Activated CD4-positive, alpha-beta T cell treated with anti-CD3 and anti-CD28 coated beads, Interleukin-10, Interleukin-2, amounts not matched to agents 100 ng/mL and 50 ng/mL, durations not matched to agents 16 hours and 8 hours (primary cell): ENCODE measurements around the gene AGAP5.
"Not testable (repeated sequence)": the region's sequence is repeated elsewhere in the genome, so short reads cannot be mapped to it uniquely, and the experiment has no call there.

ENCODE experiments used
- DNase-seq: peaks from one replicate; pipeline ENCODE4 v3.0.0-alpha.2; 2020

AGAP5 gene

DNA sequence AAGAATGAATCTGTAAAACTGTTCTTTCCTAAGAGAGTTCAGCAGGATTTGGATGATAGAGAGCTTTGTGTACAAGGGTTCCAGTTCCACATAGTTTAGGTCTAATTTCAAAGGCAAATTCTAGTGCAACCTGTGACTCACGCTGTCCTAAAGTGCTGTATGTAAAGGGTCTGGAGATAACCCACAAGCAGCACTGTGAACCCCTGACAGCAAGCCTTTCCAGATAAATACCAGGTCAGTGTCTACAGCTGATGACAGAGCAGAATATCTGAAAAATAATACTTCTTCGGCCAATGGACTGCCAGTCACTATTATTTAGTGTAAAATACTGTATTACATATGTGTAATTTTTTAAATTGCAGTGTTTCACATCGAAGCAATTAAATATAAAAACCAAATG is 16.0 kb upstream of the AGAP5 start:
- not testable (repeated sequence) for DNase-seq

DNA sequence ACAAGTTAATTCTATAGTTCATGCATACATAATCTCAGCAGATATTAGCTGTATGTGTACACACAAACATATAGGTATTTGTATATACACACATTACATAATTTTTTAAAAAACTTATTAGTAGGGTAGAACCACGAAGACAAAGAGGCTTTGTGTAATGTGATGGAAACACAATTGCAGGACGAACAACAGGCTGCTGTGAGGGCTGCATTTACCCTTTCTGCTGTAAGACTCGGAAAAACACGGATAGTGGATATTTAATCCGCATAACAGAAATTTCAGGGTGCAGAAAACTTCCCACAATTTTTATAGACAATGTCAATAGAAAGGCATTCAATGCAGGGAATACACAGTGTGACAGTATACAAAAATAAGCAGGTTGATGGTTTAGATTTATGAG is 13.8 kb upstream of the AGAP5 start:
- DNase-seq = not testable (repeated sequence)

DNA sequence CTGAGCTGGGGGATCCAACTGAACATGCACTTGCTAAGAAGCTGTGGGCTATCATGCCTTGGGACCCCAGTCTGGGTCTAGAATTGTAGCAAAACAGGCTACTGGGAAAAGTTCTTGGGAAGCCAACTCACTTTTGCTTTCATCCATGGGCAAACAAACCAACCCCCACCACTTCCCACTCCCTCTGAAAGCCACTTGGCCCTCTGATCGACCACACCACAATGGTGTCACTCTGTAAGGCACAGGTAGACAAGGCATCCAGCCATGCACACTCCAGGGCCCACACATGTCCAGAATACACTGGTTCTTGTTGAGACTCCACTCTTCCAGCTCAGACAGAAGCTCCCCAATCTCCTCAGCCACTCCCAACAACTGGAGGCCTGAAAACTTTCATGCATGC is 10.2 kb upstream of the AGAP5 start:
- not testable (repeated sequence) for DNase-seq

DNA sequence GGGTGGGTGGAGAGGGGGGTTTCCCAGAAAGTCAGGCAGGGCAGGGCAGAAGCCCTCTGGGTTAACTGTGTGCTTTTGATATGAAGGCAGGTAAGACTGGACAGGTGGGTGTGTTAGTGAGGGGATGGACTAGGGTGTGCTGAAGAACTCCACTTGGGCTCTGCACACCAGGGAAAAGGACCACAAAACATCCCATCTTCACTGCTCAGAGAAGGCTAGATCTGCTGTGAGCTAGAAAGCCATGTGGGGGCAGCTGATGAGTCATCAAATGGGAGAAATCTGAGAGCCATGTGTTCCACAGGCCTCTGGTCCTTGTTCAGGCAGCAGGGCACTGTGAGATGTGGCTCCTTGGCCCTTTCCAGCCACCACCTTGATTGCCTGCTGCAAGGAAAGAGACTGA is 9.7 kb upstream of the AGAP5 start:
- DNase-seq = not testable (repeated sequence)

DNA sequence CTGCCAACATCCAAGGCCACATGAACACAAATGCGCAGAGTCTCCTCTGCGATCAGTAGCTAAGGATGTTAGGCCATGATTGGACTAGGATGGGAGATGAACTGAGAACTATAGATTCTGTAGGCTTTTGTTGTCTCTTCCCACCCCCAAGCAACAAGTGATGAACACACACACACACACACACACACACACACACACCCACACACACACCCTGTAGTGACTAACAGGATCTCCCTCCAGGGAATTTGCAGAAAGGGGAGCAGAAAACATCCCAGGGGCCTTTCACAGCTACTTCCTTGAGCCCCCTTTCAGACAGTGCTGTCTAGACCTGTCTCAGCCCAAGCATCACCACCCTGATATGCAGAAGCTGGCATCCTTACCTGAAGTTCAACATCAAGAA is 8.6 kb upstream of the AGAP5 start:
- not testable (repeated sequence) for DNase-seq

DNA sequence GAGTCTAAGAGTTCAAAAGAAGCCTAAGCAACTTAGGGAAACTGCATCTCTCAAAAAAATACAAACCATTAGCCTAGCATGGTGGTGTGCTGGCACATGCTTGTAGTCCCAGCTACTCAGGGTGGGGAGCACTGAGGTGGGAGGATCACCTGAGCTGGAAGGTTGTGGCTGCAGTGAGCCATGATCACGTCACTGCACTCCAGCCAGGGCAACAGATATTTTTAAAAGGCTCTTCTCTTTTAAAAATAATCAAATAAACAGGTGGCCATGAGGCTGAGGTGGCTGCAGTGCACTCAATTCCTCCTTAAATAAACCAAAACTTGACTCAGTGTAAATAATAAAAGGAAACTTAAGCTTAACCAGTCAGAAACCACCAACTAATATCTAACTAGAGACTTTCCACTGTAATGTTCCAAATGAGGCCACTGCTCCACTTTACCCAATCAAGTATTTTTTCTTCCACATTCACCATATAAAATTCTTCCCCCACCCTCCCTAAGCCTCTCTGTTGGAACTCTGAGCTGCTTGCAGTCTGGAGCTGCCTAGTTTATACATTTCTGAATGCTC is 7.7 kb upstream of the AGAP5 start:
- not testable (repeated sequence) for DNase-seq

DNA sequence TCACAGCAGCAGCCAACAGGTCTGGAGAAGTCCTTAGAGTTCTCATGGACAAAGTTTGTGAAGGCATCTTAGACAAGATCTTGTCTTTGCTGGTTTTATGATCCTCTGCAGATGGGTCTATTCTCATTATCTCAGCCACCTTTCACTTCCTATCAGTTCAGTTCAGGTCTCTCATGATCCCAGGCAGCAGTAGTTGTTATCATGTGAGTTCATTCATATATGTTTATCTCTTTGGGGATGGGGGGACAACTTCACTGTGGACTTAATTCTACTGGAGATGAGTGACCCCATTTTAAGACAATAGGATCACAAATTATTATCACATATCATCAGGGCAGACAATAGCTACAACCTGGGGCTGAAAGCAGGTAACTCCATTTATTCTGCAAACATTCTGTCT is 6.0 kb upstream of the AGAP5 start:
- not testable (repeated sequence) for DNase-seq

DNA sequence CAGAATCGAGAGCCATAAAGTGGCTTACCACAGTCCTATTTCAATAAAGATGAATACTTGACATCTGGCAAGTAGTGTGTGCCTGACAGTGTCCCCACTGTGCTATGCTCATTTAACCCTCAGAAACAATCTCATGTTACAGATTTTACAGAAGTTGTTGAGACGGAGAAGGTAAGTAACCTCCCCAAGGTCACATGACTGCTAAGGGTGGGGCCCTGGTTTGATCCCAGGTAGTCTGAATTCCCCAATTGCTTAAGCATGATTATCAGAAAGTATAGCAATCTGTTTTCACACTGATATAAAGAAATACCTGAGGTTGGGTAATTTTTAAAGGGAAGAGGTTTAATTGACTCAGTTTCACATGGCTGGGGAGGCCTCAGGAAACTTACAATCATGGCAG is 910 bp upstream of the AGAP5 start:
- DNase-seq = not testable (repeated sequence)

DNA sequence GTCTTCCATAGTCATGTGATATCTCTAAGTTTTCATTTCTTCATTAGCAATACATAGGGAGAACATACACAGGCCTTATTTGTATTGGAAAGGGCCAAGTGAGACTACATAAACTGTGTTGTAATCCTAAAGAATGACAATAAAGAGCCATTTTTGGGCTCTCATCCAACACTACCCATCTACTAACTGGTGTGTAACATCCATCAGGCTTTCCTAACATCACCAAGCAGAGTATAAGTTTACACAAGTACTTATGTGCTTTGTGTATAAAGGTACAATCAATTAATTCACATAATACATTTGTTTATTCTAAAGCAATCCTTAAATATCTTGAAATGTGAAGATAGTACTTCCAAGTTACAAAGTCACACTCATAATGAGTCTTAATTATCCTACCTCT is 2.6 kb downstream of the AGAP5 start:
- not testable (repeated sequence) for DNase-seq

DNA sequence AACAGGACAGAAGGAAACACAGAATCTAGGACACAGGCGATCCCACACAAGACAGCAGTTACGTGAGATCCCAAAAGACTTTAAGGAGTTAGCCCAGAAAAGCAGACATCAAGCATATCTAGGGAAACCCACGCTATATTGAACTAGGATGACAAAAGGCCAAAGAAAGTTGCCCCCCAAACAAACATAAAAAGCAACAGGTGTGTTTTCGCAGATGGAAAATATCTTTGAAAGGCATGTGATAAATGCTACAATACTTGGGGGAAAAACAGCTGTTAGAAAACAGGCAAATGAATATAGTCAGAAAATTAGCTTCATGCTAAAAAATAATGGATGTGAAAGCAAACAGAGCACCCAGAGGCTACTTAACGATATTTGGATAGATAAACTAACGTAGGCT is 7.2 kb downstream of the AGAP5 start:
- DNase-seq = not testable (repeated sequence)

DNA sequence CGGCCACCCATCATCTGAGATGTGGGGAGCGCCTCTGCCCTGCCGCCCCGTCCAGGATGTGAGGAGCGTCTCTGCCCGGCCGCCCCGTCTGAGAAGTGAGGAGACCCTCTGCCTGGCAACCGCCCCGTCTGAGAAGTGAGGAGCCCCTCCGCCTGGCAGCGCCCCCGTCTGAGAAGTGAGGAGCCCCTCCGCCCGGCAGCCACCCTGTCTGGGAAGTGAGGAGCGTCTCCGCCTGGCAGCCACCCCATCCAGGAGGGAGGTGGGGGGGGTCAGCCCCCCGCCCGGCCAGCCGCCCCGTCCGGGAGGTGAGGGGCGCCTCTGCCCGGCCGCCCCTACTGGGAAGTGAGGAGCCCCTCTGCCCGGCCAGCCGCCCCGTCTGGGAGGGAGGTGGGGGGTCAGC is 8.3 kb downstream of the AGAP5 start:
- DNase-seq = not testable (repeated sequence)

DNA sequence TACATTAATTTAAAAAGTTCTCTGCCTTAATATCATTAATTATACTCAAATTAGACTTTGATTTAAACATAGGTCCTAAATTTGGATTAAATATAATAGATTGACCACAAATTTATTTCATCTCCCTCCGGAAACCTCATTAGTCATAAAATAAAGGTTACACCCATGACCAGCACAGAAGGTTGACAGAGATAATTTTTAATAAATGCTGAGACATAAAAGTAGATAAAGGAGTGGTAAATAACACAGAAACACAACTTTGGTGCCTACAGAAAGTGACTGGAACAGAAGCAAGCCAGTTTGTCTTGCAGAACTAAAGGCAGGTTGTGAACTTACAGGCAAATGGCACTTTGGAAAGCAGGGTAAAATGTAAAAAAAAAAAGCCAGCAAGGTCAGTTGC is 10.3 kb downstream of the AGAP5 start:
- DNase-seq = not testable (repeated sequence)

DNA sequence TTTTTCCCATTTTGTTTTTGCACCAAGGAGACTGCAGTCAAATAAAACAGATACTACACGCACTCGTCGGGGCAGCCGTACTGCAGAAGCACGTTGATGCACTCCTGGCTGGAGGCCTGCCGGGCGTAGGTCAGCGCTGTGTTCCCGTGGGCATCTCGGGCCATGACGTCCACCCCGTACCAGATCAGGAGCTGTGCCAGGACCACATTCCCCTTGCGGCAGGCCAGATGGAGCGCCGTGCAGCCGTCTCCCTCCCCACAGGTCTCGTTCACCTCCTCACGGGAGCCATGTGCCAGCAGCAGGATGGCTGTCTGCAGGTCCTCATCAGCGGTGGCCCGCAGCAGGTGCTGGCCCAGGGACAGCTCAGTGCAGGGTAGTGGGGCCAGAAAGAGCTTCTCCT is 23.4 kb downstream of the AGAP5 start:
- not testable (repeated sequence) for DNase-seq

DNA sequence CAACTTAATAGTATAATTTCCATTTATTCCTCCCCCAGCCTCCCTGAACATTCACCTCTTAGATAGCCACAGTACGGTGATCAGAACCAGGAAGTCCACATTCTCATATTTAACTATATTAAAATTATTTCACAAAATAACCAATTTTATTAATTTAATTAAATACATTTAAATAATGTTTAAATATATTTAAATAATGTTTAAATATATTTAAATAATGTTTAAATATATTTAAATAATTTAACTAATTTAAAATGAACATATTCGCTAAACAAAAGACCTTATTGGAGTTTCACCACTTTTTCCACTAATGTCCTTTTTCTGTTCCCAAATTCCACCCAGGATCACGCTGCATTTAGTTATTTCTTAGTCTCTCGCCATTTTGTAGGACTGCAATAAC is 29.5 kb downstream of the AGAP5 start:
- not testable (repeated sequence) for DNase-seq

DNA sequence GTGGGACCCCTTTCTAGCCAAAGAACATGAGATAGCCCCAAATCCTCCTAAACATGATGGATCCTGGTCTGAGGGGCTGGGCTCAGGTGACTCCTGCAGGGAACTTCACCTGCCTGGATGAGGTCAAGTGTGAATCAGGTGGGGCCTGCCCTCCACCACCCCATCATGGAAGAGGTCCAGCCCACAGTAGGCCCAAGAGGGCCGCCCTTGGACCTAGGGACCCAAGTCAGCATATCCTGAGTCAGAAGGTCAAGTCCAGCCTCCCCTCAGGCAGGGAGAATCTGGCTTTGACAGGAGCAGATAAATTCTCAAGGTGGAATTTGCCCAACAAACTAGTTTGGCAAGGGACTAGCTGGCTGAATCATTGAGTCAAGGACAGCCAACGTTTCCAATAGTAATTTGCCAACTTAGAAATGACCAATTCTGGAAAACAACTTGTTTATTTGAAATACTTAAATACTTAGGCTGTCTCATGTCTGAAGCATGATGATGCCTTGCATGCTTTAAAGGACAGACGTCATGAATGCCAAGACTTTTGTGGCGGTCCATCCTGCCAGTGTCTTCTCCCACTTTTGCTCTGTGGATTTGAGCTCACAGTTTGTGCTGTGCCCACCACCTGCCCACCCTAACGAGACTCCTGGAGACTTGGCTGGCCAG is 31.6 kb downstream of the AGAP5 start:
- not testable (repeated sequence) for DNase-seq

DNA sequence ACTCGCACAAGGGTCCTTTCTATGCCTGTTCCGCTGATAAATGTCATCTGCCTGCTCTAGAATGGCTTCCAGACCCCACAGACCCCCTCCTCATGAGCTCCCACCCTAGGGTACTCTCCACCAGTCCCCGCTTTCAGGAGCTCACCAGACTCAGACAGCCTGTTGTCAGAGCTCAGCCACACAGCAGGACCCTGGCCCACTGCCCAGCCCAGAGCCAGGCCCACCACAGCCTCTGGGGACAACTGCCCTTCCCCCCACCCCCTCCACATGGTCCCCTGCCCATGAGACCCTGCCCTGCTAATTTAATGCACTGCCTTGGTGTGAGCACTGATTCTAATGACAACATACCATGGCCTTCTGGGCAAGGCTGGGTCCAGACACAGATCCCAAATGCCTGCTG is 32.3 kb downstream of the AGAP5 start:
- not testable (repeated sequence) for DNase-seq

DNA sequence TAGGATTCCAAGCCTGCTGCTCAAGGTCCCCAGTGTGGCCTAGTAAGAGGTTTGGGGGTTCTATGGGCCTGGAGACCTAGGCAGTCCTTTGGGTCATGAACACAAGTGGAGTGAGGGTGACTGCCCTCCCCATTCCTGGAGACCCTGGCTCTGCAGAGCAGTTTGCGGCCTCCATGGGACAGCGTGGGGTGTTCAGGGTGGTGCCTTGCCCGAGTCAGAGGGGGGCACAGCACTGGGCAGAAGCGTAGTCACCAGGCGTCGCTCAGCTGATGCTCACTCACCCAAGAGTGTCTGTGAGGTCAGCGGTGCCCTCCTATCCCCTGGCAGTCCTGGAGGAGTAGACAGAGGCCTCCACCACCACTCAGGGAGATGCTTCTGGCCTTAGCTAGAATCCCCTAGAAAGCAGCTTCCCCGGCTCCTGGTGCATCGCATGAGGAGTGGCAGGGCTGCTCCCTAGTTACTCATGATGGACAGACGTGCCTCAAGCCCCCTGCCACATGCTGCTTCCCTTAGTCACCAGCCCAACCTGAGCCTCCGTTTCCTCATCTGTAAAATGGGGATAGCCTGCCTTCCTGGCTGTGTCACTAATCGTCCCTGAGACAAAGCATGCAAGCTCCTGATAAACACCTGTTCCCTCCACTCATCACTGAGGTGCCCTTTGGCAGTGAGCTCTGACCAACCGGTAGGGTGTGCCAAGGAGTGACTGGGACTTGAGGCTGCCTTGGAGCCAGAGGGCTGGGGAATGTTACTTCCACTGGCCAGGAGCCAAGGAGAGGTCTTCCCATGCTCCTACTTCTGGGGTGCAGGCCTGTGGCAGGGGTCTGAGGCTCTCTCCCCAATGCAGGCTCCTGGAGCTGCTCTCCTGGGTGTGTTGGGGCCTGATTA is 33.5 kb downstream of the AGAP5 start:
- DNase-seq = not testable (repeated sequence)

DNA sequence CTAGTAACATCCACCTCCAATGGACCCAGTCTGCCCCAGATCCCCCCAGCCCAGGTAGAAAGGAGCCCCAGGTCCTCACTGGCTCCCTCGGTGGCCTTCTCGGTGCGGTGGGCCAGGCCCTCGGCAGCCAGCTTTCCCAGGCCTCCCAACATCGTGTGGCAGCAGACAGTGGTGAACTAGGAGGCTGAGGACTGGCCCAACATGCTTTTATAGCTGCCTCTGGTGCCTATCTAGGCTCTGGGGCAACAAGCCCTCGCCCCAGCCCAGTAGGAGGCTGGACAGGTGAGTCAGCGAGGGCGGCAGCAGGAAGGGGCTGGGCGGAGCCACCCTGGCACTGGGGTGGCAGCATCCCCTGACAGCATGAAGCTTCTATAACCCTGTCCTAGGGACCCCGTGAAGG is 34.3 kb downstream of the AGAP5 start:
- not testable (repeated sequence) for DNase-seq

DNA sequence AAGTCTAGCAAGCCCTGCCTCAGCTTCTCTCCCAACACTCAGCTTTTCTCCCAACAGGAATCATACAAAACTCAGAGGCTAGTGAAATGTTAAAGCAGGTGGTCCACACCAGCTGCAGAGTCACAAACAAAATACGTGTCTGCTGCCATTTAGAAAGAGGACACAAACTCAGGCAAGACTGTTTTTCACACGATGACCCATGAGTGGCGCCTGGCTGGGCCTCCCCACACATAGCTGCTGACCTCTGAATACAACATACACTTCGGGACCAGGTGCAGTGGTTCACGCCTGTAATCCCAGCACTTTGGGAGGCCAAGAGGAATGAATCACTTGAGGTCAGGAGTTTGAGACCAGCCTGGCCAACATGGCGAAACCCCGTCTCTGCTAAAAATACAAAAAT is 35.2 kb downstream of the AGAP5 start:
- not testable (repeated sequence) for DNase-seq

DNA sequence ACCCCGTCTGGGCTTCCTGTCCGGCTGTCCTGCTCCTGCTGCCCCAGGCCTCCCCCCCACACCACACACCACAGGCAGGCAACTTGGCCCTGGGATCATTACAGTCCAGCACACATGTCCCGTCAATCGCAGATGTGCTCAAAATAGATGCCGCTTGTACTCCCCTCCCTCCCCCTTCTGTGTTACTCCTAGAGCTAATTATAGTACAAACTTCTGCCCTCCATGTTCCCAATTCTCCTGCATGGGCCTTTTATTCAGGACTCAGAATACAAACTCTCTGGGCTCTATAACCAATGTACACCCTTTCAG is 42.0 kb downstream of the AGAP5 start, which contains the start of gene SYNPO2L:
Gene SYNPO2L (minus strand): TSS at position 40 of the 309 bp plus-strand sequence. CDS start 107 bp downstream, outside the sequence.
- no peak for DNase-seq

DNA sequence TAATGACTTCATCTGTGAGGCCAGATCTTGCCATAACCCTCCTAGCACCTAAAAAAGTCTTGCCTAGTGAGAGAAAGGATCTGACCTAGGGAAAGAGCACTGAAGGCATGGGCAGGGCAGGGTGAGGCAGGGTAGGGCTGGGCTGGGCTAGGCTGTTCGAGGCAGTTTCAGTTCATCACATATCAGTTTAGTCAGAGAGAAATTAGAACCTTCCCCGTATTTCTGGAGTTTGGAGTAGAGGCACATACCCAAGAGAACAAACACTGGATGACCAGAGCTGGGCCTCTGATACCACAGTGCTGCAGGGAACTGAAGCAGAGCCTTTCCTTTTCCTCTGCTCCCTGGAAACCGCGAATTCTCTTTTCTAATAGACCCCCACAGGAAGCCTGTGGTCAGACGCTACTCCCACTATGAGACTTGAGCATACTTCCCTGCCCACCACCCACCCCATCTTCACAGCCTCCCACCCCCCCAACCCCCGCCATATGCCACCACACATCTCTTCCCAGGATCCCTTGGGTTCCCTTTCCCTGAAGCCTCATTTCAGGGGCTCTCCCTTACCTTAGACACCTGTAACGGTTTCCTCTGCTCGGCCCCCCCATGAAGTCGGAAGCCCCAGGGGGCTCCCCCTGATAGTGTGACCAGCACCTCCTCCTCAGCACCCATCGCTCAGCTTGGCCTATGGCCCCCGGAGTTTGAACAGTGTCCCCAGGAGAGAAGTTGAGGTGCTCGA is 42.5 kb downstream of the AGAP5 start:
- DNase-seq = no peak

DNA sequence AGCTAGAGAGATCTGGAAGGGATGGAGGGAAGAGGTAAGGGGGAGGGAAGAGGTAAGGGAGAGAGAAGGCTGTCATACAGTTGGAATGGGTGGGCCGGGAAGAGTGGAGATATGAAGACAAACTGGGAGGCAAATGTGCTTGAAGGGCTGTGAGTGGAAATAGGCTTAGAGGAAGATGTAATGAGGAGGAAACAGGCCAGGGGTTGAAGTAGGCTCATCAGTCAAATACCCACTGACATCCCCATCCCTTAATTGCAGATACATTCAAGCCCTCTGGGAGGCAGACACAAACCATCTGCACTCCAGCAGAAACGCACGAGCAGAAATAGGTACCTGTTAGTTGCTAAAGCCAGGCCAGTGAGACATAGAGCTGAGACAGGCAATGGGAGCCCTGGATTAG is 44.2 kb downstream of the AGAP5 start:
- no peak for DNase-seq

DNA sequence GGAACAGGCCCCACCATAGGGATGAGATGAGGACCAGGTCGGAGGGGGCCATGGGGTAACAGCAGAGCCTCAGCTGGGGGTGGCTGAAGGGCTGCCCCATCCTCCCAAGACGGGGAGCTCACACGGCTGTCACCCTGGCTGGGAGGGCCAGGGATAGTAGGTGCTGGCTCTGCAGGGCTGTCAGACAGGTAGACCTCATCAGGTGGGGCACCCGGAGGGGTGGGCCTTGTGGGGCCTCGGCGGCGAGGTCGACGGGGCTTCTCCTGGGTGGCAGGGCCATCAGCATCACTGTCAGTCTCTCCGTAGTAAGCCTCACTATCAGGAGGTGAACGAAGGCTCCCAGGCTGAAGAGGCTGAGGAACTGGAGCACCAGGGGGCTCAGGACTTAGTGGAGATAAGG is 44.7 kb downstream of the AGAP5 start:
- DNase-seq = no peak
